Measurements from ENCODE around the gene CHI3L1.

Gene CHI3L1

GRCh38 chr1:203167026-203167912, 19.2 kb downstream of the CHI3L1 start:
- no peak for DNase-seq

GRCh38 chr1:203166192-203166940, 20.1 kb downstream of the CHI3L1 start:
- DNase-seq: no peak

- DNase-seq: no peak
Measured at GRCh38 chr1:203165800-203166161, 20.7 kb downstream of the CHI3L1 start.

- no peak for DNase-seq
Measured at GRCh38 chr1:203165101-203165799, 21.3 kb downstream of the CHI3L1 start.

GRCh38 chr1:203163891-203164635, 22.4 kb downstream of the CHI3L1 start:
- no peak for DNase-seq

- DNase-seq: no peak
Measured at GRCh38 chr1:203162403-203162802, 24.1 kb downstream of the CHI3L1 start.

- DNase-seq: no peak
Measured at GRCh38 chr1:203161703-203162102, 24.8 kb downstream of the CHI3L1 start.

- no peak for DNase-seq
Measured at GRCh38 chr1:203161175-203161574, 25.3 kb downstream of the CHI3L1 start.

GRCh38 chr1:203159844-203160243, 26.7 kb downstream of the CHI3L1 start:
- no peak for DNase-seq

GRCh38 chr1:203158960-203159665, 27.4 kb downstream of the CHI3L1 start:
- DNase-seq: no peak

GRCh38 chr1:203158423-203158822, 28.1 kb downstream of the CHI3L1 start:
- DNase-seq: no peak

GRCh38 chr1:203156280-203156679, 30.2 kb downstream of the CHI3L1 start:
- DNase-seq: no peak

GRCh38 chr1:203153989-203154821, 32.3 kb downstream of the CHI3L1 start:
- DNase-seq: no peak

GRCh38 chr1:203153051-203153988, 33.2 kb downstream of the CHI3L1 start:
- DNase-seq: no peak

- no peak for DNase-seq
Measured at GRCh38 chr1:203152158-203153034, 34.1 kb downstream of the CHI3L1 start.

GRCh38 chr1:203151362-203152157, 34.9 kb downstream of the CHI3L1 start:
- DNase-seq: no peak

GRCh38 chr1:203150511-203151297, 35.8 kb downstream of the CHI3L1 start:
- DNase-seq: no peak
